ENCODE measurements around the gene CYP27A1.

DNA sequence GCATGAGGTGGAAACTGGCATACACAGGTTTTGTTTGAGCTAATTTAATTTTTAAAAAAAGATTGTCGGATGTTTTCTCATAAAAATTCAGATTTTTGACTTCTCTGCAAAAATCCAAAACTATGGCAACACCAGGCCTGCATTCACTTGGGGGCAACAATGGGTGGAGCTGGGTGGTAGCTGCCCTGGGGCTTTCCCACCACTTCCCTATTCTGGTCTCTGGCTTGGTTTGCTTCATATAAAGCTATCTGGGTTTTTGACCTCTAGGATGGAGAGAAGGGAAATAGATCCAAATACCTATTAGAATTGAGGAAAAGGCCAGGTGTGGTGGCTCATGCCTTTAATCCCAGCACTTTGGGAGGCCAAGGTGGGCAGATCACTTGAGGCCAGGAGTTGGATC, 5.5 kb upstream of the CYP27A1 start:
- TF ChIP-seq CTCF (IDR thresholded peaks at IDR 0.05; ENCODE audit: low read depth, low read length, missing input control) (no peak), NR2F2 (IDR thresholded peaks at IDR 0.05) (no peak), SP1 (IDR thresholded peaks at IDR 0.05) (no peak), MAX (IDR thresholded peaks at IDR 0.05) (no peak), RAD21 (IDR thresholded peaks at IDR 0.05) (no peak), RXRA (IDR thresholded peaks at IDR 0.05) (no peak), EGR1 (IDR thresholded peaks at IDR 0.05; ENCODE audit: low read depth in 2 of 2) (no peak), YY1 (IDR thresholded peaks at IDR 0.05) (no peak), TAF1 (conservative IDR thresholded peaks at IDR 0.05) (no peak), HNF4A (conservative IDR thresholded peaks at IDR 0.05) (no peak), FOXA1 (IDR thresholded peaks at IDR 0.05) (no peak)
- TF ChIP-seq, protein P1, sequence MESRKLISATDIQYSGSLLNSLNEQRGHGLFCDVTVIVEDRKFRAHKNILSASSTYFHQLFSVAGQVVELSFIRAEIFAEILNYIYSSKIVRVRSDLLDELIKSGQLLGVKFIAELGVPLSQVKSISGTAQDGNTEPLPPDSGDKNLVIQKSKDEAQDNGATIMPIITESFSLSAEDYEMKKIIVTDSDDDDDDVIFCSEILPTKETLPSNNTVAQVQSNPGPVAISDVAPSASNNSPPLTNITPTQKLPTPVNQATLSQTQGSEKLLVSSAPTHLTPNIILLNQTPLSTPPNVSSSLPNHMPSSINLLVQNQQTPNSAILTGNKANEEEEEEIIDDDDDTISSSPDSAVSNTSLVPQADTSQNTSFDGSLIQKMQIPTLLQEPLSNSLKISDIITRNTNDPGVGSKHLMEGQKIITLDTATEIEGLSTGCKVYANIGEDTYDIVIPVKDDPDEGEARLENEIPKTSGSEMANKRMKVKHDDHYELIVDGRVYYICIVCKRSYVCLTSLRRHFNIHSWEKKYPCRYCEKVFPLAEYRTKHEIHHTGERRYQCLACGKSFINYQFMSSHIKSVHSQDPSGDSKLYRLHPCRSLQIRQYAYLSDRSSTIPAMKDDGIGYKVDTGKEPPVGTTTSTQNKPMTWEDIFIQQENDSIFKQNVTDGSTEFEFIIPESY (IDR thresholded peaks at IDR 0.05), result no peak
